IMR-90 (cell line): ENCODE results near the gene CATSPERE. TPM values are rescaled to one million over a fixed set of nuclear protein-coding genes. Genes with fewer than 3 reads are reported as not detected.

Experiments
- ATAC-seq: fragments of 200-7000 bp; cut with Tn5 transposase; 2 replicates; pipeline ENCODE4 v1.9.1; 2020; ENCODE audit warnings: low read depth, mild to moderate bottlenecking, moderate library complexity
- BruUV-seq: library from RNA; stranded (reverse); fragments of 400-500 nt; replicated peaks from 2 replicates; lab custom pipeline; 2021; lab: Mats Ljungman, UMichigan
- CTCF ChIA-PET: fragments of 300-600 bp; formaldehyde crosslinking; extraction: SDS; loops from one replicate; lab custom pipeline; 2021; ENCODE audit warnings: antibody characterized with exemption; lab: Yijun Ruan, JAX
- POLR2A ChIA-PET: fragments of 300-600 bp; sonication (Branson Sonifier 250); formaldehyde crosslinking; loops from one replicate; lab custom pipeline; 2022; ENCODE audit warnings: antibody characterized with exemption; ENCODE audit not compliant: unreplicated experiment; lab: Charles Lee
- DNase-seq: peaks from one replicate; pipeline ENCODE4 v3.0.0; 2013
- H2AFZ ChIP-seq: replicated peaks from 2 replicates; pipeline ENCODE3; 2013; ENCODE audit warnings: low read length, mild to moderate bottlenecking; ENCODE audit not compliant: poor library complexity
- H2AK5ac ChIP-seq: 2 replicates; pipeline ENCODE4 v1.6.1; 2013; ENCODE audit warnings: low read depth, low read length, inconsistent platforms
- H2AK9ac ChIP-seq: replicated peaks from 2 replicates; pipeline ENCODE3; 2013; ENCODE audit warnings: mild to moderate bottlenecking, low read depth, low read length, moderate library complexity; ENCODE audit not compliant: poor library complexity
- H2BK120ac ChIP-seq: 2 replicates; pipeline ENCODE4 v1.6.1; 2013; ENCODE audit warnings: low read depth, low read length, inconsistent platforms
- H2BK15ac ChIP-seq: 3 replicates; pipeline ENCODE4 v1.6.1; 2013; ENCODE audit warnings: low read depth, low read length, inconsistent platforms
- H2BK20ac ChIP-seq: 2 replicates; pipeline ENCODE4 v1.6.1; 2013; ENCODE audit warnings: low read depth, mild to moderate bottlenecking, inconsistent platforms, low read length, moderate library complexity
- H2BK5ac ChIP-seq: 2 replicates; pipeline ENCODE4 v1.6.1; 2013; ENCODE audit warnings: mild to moderate bottlenecking, low read depth, low read length, inconsistent platforms; ENCODE audit not compliant: poor library complexity, severe bottlenecking
- H3K14ac ChIP-seq: replicated peaks from 2 replicates; pipeline ENCODE4 v1.6.1; 2013; ENCODE audit warnings: low read depth, low read length, inconsistent platforms
- H3K18ac ChIP-seq: 2 replicates; pipeline ENCODE4 v1.6.1; 2013; ENCODE audit warnings: low read depth, low read length, control low read depth
- H3K23ac ChIP-seq: 2 replicates; pipeline ENCODE4 v1.6.1; 2013; ENCODE audit warnings: low read depth, low read length, inconsistent platforms
- H3K27ac ChIP-seq: 2 replicates; pipeline ENCODE4 v1.5.1; 2013; ENCODE audit warnings: mild to moderate bottlenecking, control low read depth, low read length; ENCODE audit not compliant: insufficient read depth
- H3K27me3 ChIP-seq: 2 replicates; pipeline ENCODE4 v1.6.1; 2013; ENCODE audit warnings: low read length; ENCODE audit not compliant: control insufficient read depth, insufficient read depth
- H3K36me3 ChIP-seq: 2 replicates; pipeline ENCODE4 v1.6.1; 2013; ENCODE audit warnings: low read length, mixed read lengths; ENCODE audit not compliant: control insufficient read depth, insufficient read depth
- H3K4ac ChIP-seq: 2 replicates; pipeline ENCODE4 v1.6.1; 2013; ENCODE audit warnings: low read depth, low read length, inconsistent platforms
- H3K4me1 ChIP-seq: 2 replicates; pipeline ENCODE4 v1.6.1; 2013; ENCODE audit warnings: low read length, mixed read lengths; ENCODE audit not compliant: control insufficient read depth, insufficient read depth
- H3K4me2 ChIP-seq: 2 replicates; pipeline ENCODE4 v1.6.1; 2013; ENCODE audit warnings: low read depth, mild to moderate bottlenecking, control low read depth, low read length, moderate library complexity
- H3K4me3 ChIP-seq: 2 replicates; pipeline ENCODE4 v1.5.1; 2013; ENCODE audit warnings: low read depth, mild to moderate bottlenecking, control low read depth, low read length, moderate library complexity; ENCODE audit not compliant: insufficient read depth
- H3K56ac ChIP-seq: 2 replicates; pipeline ENCODE4 v1.6.1; 2013; ENCODE audit warnings: low read length, inconsistent platforms; ENCODE audit not compliant: insufficient read depth; ENCODE audit errors: extremely low read depth
- H3K79me1 ChIP-seq, 2 experiments: 2 replicates each; pipeline ENCODE4 v1.6.1; 2013; ENCODE audit warnings: low read length in 2 of 2, inconsistent platforms in 1 of 2, low read depth in 1 of 2
- H3K9ac ChIP-seq: 2 replicates; pipeline ENCODE4 v1.6.1; 2013; ENCODE audit warnings: low read depth, low read length, control low read depth
- H3K9me1 ChIP-seq: 2 replicates; pipeline ENCODE4 v1.6.1; 2013; ENCODE audit warnings: low read length, inconsistent platforms; ENCODE audit not compliant: insufficient read depth
- H3K9me3 ChIP-seq: 2 replicates; pipeline ENCODE4 v1.6.1; 2013; ENCODE audit warnings: low read length; ENCODE audit not compliant: control insufficient read depth, insufficient read depth
- H4K20me1 ChIP-seq: 2 replicates; pipeline ENCODE4 v1.6.1; 2013; ENCODE audit warnings: low read length, inconsistent platforms; ENCODE audit not compliant: insufficient read depth
- H4K5ac ChIP-seq: 2 replicates; pipeline ENCODE4 v1.6.1; 2013; ENCODE audit warnings: mild to moderate bottlenecking, low read depth, low read length, control low read depth
- H4K8ac ChIP-seq, 2 experiments: 2 replicates each; pipeline ENCODE4 v1.6.1; 2013; ENCODE audit warnings: low read depth in 2 of 2, low read length in 2 of 2, control low read depth in 1 of 2, inconsistent platforms in 1 of 2
- H4K91ac ChIP-seq: 2 replicates; pipeline ENCODE4 v1.6.1; 2013; ENCODE audit warnings: low read depth, low read length, inconsistent platforms; ENCODE audit not compliant: insufficient read depth
- CEBPB ChIP-seq: IDR thresholded peaks from 2 replicates; pipeline ENCODE4 v1.6.1; 2012; ENCODE audit warnings: low read depth, low read length, improper control_type of control experiment
- CHD1 ChIP-seq: IDR thresholded peaks from 2 replicates; pipeline ENCODE4 v1.6.1; 2012; ENCODE audit warnings: low read depth, low read length, improper control_type of control experiment
- FOS ChIP-seq: fragments of 150-350 bp; IDR thresholded peaks from 2 replicates; pipeline ENCODE4 v1.6.1; 2016; ENCODE audit warnings: low read depth, low read length
- MAZ ChIP-seq: IDR thresholded peaks from 2 replicates; pipeline ENCODE4 v1.6.1; 2012; ENCODE audit warnings: low read depth, mild to moderate bottlenecking, low read length, improper control_type of control experiment, moderate library complexity, borderline replicate concordance
- POLR2A ChIP-seq: IDR thresholded peaks from 2 replicates; pipeline ENCODE4 v1.6.1; 2012; ENCODE audit warnings: mild to moderate bottlenecking, low read depth, low read length
- RAD21 ChIP-seq: IDR thresholded peaks from 2 replicates; pipeline ENCODE4 v1.6.1; 2012; ENCODE audit warnings: low read length, improper control_type of control experiment
- RCOR1 ChIP-seq: IDR thresholded peaks from 2 replicates; pipeline ENCODE4 v1.6.1; 2012; ENCODE audit warnings: mild to moderate bottlenecking, low read length, improper control_type of control experiment; ENCODE audit not compliant: insufficient replicate concordance
- WGBS, 2 experiments: methylation state at CpG; one replicate each; pipeline versions ENCODE4 v1.1.5 to v1.1.7; 2013; ENCODE audit warnings: missing lambda C conversion rate in 2 of 2; ENCODE audit not compliant: insufficient read length in 1 of 2; ENCODE audit errors: extremely low coverage in 2 of 2; 5-methylcytosine and 5-hydroxymethylcytosine counted together
- dilution Hi-C: fragments of 300-500 bp; cut with HindIII; formaldehyde crosslinking; loops from one replicate; pipeline ENCODE4 v1.14.3; 2018; ENCODE audit warnings: low sequenced_read_pairs; ENCODE audit not compliant: unreplicated experiment
- in situ Hi-C: fragments of 300-500 bp; cut with MboI; formaldehyde crosslinking; loops from 3 replicates; pipeline ENCODE4 v1.14.3; 2019; ENCODE audit warnings: low sequenced_read_pairs, inconsistent platforms, mixed read lengths
- intact Hi-C: fragments of 100-400 bp; cut with micrococcal nuclease; formaldehyde crosslinking; loops from 2 replicates; pipeline ENCODE4 v1.10.0; 2022
- polyA plus RNA-seq, 3 experiments: library from polyadenylated mRNA; depleted of rRNA; stranded (reverse); fragments of >200 nt; gene quantifications; 2 replicates each; pipeline ENCODE4 v1.2.3, GENCODE V29; 2012; ENCODE audit warnings: low replicate concordance in 1 of 3
- total RNA-seq: library from RNA; depleted of rRNA; stranded (reverse); fragments of >200 nt; gene quantifications from 2 replicates; pipeline ENCODE4 v1.2.3, GENCODE V29; 2012

CATSPERE gene
- total and polyA plus RNA-seq, 2 of the 4 experiments (the other 2 are of a cell fraction), result 0.07 to 0.18 TPM

GRCh38 chr1:244664353-244664752 lies 203.3 kb downstream of the CATSPERE start:
- H3K4me2 ChIP-seq, result no peak overlapping the region

More at GRCh38 chr1:244664353-244664752, 203.3 kb downstream of the CATSPERE start:
- H2BK15ac ChIP-seq, result no peak overlapping the region
- H2BK5ac ChIP-seq, result no peak overlapping the region
- no peak overlapping the region for H3K14ac ChIP-seq
- no peak overlapping the region for H3K9ac ChIP-seq
- H4K8ac ChIP-seq, result no peak overlapping the region
- peaks cover 23% of the 10 kb centered on the region for H4K20me1 ChIP-seq
- TF ChIP-seq CEBPB, result no peak
- no peak for TF ChIP-seq POLR2A
- TF ChIP-seq RAD21, result no peak
- no peak for TF ChIP-seq RCOR1
- no peak for TF ChIP-seq CHD1
- TF ChIP-seq MAZ, result no peak
- TF ChIP-seq FOS, result no peak
- intact Hi-C loops (no loop called here), dilution Hi-C loops (no loop called here), in situ Hi-C loops (no loop called here)
- peaks cover 26 to 47% of the 10 kb centered on the region in 2 experiments for H3K79me1 ChIP-seq
- H3K27ac ChIP-seq, result no peak overlapping the region
- H3K18ac ChIP-seq, result no peak overlapping the region
- ChIA-PET POLR2A (no interaction called here), CTCF (no interaction called here)
- H2AK5ac ChIP-seq, result no peak overlapping the region
- H4K5ac ChIP-seq, result no peak overlapping the region
- DNase-seq (peak; percentile 10), ATAC-seq (no peak)
- no peak overlapping the region for H2BK20ac ChIP-seq
- H3K4me3 ChIP-seq, result no peak overlapping the region
- H3K56ac ChIP-seq, result no peak overlapping the region
- H3K9me1 ChIP-seq, result peaks cover 5% of the 10 kb centered on the region; the same call in 1 of the 2 replicates
- 100% methylated on average over 2 of the region's 3 CpGs; no CpG with 5 or more reads in 1 of the 2 experiments for WGBS, 2 experiments
- H3K27me3 ChIP-seq, result no peaks in the 10 kb centered on the region
- H2AK9ac ChIP-seq, result no peak overlapping the region
- no peak overlapping the region for H4K91ac ChIP-seq
- H3K9me3 ChIP-seq, result peaks cover 3% of the 10 kb centered on the region; the same call in 1 of the 2 replicates
- no TSS peak for BruUV-seq
- H3K4me1 ChIP-seq, result peaks cover 2% of the 10 kb centered on the region; the same call in 1 of the 2 replicates
- no peak overlapping the region for H3K23ac ChIP-seq
- peaks cover 2% of the 10 kb centered on the region; the same call in 1 of the 2 replicates for H3K36me3 ChIP-seq
- no peak overlapping the region for H2AFZ ChIP-seq
- H2BK120ac ChIP-seq, result no peak overlapping the region
- H3K4ac ChIP-seq, result no peak overlapping the region
